Measurements from ENCODE around the gene WBP2.
"Not testable (repeated sequence)": the region's sequence is repeated elsewhere in the genome, so short reads cannot be mapped to it uniquely, and the experiment has no call there.

WBP2 gene

DNA sequence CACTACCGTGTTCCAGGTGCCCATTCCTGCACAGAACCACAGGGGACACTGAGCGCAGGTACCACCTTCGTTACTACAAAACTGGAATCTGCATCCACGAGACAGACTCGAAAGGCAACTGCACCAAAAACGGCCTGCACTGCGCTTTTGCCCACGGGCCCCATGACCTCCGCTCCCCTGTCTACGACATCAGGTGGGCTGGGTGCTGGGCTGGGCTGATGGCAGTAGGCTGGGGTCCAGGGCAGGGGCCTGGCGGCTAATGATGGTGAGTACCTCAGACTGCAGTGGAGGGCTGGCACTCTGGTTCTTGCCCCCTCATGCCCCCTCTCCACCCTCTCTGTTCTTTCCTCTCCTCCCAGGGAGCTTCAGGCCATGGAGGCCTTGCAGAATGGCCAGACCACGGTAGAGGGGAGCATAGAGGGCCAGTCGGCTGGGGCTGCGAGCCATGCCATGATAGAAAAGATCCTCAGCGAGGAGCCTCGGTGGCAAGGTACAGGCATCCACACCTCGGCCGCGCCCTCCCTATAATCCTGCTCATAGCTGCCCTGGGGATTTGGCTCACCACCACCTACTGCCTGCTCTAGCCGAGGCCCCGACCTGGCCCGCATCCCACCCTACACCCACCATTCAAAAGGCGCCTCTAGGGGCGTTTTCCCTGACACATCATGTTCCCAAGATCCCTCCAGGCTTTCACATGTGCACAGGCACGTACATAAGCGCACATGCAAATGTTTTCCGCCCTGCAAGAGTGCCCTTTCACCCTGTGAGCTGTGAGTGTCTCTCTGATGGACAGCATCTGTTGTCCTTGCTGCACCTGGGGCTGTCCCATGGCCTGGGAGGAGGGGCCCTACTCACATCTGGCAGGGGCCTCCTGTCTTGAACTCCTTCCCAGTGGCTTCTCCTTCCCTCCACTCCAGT is 42.8 kb downstream of the WBP2 start:
- DNase-seq, result no peak

DNA sequence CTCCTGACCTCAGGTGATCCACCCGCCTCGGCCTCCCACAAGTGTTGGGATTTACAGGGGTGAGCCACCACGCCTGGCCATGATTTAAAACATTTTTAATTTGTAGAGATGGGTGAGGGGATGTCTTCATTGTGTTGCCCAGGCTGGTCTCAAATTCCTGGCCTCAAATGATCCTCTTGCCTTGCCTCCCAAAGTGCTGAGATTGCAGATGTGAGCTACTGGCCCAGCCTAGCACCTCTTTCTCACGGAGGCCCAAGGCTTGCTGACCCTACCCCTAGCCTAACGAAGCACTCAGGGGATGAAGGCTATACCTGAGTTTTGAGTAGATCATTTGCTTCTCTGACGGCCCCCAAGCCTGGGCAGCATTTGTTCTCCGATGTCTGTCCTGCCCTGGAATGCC is 44.0 kb downstream of the WBP2 start:
- no peak for DNase-seq

DNA sequence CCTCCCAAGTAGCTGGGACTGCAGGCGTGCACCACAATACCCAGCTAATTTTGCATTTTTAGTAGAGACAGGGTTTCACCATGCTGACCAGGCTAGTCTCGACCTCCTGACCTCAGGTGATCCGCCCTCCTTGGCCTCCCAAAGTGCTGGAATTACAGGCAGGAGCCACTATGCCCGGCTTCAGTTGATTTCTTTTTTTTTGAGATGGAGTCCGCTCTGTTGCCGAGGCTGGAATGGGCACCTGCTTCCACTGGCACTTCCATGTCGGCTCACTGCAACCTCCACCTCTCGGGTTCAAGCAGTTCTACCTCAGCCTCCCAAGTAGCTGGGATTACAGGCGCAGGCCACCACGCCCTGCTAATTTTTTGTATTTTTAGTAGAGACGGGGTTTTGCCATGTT is 44.4 kb downstream of the WBP2 start:
- DNase-seq, result not testable (repeated sequence)

DNA sequence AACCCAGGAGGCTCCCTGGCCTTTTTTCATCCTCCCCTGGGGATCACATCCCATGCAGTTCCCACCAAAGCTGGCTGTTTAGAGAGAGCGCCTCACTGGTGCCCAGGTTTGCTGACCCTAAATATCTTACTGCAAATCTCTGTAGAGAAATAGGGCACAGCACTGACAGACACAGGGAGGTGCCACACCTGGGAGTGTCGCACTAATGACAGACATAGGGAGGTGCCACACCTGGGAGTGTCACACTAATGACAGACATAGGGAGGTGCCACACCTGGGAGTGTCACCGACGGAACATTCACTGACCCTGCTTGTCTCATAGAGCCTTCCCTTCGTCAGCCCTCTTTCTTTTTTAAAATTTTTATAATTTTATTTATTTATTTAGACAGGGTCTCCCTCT is 44.9 kb downstream of the WBP2 start:
- no peak for DNase-seq

DNA sequence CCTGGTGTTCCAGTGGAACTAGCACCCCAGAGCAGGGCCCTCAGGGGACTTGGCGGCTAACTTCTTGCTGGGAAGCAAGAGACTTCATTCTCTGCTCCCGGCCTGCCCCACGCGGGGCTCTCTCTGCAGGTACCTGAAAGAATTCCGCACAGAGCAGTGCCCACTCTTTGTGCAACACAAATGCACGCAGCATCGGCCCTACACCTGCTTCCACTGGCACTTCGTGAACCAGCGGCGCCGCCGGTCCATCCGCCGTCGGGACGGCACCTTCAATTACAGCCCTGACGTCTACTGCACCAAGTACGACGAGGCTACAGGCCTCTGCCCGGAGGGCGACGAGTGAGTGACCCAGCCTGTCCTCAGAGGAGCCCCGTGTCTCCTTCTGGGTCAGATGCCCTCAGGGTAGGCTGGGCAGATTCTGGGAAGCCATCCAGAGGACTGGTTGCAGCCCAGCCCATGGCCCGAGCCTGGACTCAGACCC is 45.5 kb downstream of the WBP2 start:
- no peak for DNase-seq

DNA sequence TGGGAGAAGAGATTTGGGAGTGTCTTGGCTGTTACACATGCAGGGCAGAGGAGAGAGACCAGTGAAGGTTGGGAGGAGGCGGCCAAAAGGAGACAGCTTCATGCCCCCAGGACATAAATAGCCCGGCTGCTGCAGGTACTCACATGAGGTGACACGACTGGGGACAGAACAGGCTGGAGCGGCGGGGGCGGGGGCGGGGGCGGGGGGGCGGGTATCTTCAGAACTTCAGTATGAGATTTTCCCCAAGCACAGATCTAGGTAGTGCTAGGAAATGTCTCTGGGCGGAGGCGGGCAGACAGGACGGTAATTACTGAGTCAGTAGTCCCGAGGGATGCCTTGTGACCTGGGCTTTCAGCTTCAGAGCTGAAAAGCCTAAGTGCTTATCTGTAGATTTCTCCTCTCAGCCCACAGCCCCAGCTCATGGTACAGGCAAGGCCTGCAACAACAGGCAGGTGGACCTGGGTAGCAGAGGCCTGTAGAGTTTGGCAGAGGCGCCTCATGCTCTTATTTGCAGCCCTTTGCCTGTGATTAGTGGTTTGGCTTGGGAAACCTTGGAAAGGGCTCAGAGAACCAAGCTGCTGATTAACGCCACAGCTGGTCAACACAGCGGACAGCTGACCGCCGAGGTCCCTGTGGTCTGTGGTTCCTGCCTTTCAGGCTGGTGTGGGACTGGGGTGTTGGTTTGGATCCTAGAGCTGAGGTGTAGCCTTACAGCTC is 46.1 kb downstream of the WBP2 start:
- DNase-seq, result peak; percentile 23

DNA sequence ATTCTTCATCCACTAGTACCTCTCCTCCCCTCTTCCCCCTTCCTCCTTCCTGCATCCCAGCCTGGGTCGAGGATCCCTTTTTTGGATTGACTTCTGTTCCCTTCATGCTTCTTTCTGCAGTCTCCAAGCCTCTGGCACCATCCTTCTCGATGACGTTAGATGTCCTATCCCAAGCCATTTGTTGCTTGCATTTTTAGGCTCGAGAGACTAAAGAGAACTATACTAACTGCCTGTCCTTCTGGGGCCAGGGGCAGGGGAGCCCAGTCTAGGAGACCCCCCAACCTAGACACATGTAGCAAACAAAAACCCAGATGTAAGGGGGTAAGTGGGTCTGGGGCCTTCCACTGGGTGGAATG is 46.6 kb downstream of the WBP2 start:
- DNase-seq, result no peak

DNA sequence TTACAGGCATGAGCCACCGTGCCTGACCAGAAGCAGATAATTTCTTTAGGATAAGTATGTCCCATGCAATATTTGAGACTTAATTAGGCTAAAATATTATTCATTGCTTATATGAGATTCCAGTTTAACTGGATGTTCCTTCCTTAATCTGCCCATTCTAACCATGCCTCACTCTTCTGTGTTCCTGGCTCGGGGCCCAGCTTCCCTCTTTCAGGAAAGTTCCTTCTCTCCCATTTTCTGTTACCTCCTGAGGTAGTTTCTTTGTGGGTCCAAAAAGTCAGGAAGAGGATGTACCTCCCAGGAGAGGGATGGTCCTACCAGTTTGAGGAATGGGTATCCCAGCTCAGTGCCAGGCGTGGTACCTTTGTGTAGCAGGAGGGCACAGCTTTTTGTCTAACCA is 47.3 kb downstream of the WBP2 start:
- no peak for DNase-seq

DNA sequence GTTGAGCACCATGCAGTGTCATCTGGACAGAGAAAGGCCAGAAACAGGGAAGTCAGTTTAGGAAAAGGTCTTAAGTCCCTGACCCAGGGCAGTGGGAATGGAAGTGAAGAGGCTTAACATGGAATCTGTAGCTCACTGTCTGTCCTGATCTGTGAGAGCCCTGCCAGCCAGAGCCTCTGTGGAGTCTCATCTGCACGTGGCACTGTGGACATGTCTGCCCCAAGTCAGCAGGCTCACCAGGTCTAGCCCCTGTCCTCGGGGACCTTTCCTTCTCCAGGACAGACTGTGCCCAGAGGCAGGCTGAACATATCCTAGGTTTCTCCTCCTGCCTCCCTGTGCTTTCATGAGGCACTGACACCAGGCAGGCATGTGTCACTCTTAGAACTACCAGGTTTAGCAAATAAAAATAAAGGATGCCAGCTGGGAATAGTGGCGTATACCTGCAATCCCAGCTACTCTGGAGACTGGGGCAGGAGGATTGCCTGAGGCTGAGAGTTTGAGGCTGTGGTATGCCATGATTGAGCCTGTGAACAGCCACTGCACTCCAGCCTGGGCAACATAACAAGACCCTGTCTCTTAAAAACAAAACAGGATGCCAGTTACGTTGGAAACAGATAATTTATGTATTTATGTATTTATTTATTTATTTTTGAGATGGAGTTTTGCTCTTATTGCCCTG is 48.2 kb downstream of the WBP2 start:
- no peak for DNase-seq

DNA sequence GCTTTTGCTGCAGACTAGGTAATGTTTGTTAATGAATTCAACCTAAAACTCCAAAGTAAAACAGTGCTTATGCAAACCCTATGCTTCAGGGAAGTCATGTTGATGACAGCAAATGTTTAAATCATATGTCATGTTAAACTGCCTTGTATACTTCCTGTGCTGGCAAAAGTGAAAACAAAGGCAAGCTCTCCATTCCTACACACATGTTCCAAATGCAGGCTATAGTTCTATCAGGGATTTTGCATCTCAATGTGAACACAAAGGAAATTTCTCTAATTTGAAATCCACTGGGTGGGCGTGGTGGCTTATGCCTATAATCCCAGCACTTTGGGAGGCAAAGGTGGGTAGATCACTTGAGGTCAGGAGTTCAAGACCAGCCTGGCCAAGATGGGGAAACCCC is 51.3 kb downstream of the WBP2 start:
- no peak for DNase-seq

DNA sequence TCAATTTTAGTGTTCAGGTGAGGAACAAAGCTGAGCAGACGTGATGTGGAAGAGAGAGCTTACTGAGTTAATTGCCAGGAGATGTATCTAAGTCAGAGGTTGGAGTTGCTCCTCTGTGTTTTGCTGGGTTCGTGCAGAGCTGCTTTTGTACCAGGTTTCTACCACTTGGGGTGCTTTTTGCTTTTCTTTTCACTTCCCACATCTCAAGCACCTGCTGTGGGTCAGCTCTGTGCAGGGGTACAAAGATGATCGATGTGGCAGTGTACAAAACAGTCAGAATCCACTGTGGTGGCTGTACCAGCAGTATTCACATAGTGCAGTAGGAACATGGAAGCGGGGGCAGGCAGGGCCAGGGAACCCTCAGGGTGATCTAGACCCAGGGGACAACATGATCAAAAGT is 55.7 kb downstream of the WBP2 start:
- DNase-seq, result no peak

DNA sequence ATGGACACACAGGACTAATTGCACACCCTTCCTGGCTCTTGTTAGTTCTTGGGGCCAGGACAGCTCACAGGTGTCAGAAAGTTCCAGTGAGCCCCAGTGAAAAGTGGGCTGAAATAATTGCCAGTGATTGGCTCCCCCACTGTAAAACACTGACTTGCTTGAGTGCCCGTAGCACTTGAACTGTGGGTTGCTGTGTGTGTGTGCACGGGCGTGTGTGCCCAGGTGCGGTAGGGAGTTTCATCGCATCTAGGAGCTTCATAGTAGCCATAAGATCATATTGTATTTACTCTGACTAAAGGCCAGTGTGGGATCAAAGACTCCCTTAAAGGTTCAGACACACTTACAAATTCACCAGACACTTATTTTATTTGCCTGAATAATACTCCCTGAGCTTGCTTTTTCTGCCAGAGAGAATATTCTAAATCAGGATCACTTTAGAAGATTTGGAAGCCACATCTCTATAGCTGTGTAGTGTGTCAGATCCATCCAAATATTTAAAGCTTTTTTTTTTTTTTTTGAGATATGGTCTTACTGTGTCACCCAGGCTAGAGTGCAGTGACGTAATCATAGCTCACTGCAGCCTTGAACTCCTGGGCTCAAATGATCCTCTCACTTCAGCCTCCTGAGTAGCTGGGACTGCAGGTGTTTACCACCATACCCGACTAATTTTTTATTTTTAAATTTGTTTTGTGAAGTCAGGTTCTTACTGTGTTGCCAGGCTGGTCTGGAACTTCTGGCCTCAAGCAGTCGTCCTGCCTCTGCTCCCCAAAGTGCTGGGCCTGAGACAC is 59.1 kb downstream of the WBP2 start:
- DNase-seq, result no peak
